ENCODE results near the gene HMGXB3.

The HMGXB3 gene

DNA sequence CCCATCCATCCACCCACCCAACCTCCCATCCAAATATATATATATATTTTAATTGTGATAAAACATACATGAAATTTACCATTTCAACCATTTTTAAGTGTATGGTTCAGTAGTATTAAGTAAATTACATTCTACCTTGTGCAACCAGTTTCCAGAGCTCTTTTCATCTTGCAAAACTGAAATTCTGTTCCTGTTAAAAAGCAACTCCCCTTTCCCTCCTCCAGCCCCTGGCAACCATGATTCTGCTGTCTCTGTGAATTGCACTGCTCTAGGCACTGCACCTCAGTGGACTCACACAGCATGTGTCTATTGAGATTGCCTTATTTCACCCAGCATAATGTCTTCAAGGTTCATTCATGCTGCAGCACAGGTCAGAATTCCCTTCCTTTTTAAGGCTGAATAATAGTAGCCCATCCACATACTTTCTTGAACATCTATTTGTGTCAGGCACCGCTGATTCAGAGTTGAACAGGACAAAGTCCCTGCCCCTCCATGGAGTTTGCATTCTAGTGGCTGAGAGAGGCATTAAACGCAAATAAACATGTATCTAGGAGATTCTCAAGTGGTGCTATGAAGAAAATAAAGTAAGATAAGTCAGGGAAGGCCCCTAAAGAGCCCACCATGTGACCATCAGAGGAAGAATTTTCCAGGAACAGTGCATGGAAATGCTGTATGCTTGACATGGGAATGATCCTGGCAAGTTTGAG is 61.8 kb downstream of the HMGXB3 start:
- TF ChIP-seq ZNF70 (CRISPR knock-in tag; IDR thresholded peaks at IDR 0.05) (no peak), ISL1 (CRISPR knock-in tag; IDR thresholded peaks at IDR 0.05) (no peak), OSR1 (CRISPR knock-in tag; IDR thresholded peaks at IDR 0.05) (no peak), GLIS3 (CRISPR knock-in tag; IDR thresholded peaks at IDR 0.05) (no peak), PPARA (CRISPR knock-in tag; IDR thresholded peaks at IDR 0.05; ENCODE audit: borderline replicate concordance) (no peak), ZNF565 (CRISPR knock-in tag; conservative IDR thresholded peaks at IDR 0.05; ENCODE audit: low read depth) (no peak), ZC3H10 (CRISPR knock-in tag; IDR thresholded peaks at IDR 0.05) (no peak), TCF4 (CRISPR knock-in tag; IDR thresholded peaks at IDR 0.05; ENCODE audit: borderline replicate concordance) (no peak), CSDC2 (CRISPR knock-in tag; IDR thresholded peaks at IDR 0.05) (no peak), ZNF8 (CRISPR knock-in tag; IDR thresholded peaks at IDR 0.05) (no peak), ZFP3 (CRISPR knock-in tag; IDR thresholded peaks at IDR 0.05) (no peak), SNAI2 (CRISPR knock-in tag; IDR thresholded peaks at IDR 0.05) (no peak), BACH2 (CRISPR knock-in tag; IDR thresholded peaks at IDR 0.05; ENCODE audit: borderline replicate concordance) (no peak), ARNTL (CRISPR knock-in tag; IDR thresholded peaks at IDR 0.05; ENCODE audit: borderline replicate concordance, low read depth) (no peak), RARB (CRISPR knock-in tag; IDR thresholded peaks at IDR 0.05) (no peak)
- TF ChIP-seq, protein P1, sequence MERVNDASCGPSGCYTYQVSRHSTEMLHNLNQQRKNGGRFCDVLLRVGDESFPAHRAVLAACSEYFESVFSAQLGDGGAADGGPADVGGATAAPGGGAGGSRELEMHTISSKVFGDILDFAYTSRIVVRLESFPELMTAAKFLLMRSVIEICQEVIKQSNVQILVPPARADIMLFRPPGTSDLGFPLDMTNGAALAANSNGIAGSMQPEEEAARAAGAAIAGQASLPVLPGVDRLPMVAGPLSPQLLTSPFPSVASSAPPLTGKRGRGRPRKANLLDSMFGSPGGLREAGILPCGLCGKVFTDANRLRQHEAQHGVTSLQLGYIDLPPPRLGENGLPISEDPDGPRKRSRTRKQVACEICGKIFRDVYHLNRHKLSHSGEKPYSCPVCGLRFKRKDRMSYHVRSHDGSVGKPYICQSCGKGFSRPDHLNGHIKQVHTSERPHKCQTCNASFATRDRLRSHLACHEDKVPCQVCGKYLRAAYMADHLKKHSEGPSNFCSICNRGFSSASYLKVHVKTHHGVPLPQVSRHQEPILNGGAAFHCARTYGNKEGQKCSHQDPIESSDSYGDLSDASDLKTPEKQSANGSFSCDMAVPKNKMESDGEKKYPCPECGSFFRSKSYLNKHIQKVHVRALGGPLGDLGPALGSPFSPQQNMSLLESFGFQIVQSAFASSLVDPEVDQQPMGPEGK (CRISPR knock-in tag; IDR thresholded peaks at IDR 0.05; ENCODE audit: borderline replicate concordance) = no peak
- TF ChIP-seq, protein P2, sequence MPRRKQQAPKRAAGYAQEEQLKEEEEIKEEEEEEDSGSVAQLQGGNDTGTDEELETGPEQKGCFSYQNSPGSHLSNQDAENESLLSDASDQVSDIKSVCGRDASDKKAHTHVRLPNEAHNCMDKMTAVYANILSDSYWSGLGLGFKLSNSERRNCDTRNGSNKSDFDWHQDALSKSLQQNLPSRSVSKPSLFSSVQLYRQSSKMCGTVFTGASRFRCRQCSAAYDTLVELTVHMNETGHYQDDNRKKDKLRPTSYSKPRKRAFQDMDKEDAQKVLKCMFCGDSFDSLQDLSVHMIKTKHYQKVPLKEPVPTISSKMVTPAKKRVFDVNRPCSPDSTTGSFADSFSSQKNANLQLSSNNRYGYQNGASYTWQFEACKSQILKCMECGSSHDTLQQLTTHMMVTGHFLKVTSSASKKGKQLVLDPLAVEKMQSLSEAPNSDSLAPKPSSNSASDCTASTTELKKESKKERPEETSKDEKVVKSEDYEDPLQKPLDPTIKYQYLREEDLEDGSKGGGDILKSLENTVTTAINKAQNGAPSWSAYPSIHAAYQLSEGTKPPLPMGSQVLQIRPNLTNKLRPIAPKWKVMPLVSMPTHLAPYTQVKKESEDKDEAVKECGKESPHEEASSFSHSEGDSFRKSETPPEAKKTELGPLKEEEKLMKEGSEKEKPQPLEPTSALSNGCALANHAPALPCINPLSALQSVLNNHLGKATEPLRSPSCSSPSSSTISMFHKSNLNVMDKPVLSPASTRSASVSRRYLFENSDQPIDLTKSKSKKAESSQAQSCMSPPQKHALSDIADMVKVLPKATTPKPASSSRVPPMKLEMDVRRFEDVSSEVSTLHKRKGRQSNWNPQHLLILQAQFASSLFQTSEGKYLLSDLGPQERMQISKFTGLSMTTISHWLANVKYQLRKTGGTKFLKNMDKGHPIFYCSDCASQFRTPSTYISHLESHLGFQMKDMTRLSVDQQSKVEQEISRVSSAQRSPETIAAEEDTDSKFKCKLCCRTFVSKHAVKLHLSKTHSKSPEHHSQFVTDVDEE (CRISPR knock-in tag; IDR thresholded peaks at IDR 0.05) = no peak
- TF ChIP-seq, protein P3, sequence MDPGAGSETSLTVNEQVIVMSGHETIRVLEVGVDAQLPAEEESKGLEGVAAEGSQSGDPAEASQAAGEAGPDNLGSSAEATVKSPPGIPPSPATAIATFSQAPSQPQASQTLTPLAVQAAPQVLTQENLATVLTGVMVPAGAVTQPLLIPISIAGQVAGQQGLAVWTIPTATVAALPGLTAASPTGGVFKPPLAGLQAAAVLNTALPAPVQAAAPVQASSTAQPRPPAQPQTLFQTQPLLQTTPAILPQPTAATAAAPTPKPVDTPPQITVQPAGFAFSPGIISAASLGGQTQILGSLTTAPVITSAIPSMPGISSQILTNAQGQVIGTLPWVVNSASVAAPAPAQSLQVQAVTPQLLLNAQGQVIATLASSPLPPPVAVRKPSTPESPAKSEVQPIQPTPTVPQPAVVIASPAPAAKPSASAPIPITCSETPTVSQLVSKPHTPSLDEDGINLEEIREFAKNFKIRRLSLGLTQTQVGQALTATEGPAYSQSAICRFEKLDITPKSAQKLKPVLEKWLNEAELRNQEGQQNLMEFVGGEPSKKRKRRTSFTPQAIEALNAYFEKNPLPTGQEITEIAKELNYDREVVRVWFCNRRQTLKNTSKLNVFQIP (CRISPR knock-in tag; IDR thresholded peaks at IDR 0.05; ENCODE audit: borderline replicate concordance, low read depth) = no peak
- ATAC-seq = no peak

DNA sequence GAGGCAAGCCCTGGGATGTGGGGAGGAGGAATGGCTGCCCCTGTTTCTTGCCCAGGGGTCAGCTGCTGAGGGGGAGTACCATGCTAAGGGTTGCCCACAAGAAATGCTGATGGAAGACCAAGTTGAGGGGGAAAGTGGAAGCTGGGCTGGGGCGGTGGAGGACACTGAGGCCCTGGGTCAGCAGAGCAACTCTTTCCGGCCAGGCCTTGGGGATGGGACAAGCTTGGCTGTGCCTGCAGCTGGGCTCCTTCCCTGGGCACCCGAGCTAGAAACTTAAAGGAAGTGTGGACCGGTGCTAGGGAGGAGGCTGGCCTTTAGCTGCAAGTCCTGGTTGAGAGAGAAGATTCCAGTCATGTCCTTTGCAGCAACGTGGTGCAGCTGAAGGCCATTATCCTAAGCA is 63.1 kb downstream of the HMGXB3 start:
- TF ChIP-seq, protein P3 (CRISPR knock-in tag; IDR thresholded peaks at IDR 0.05; ENCODE audit: borderline replicate concordance, low read depth) = no peak
- TF ChIP-seq SNAI2 (CRISPR knock-in tag; IDR thresholded peaks at IDR 0.05) = no peak
- TF ChIP-seq TCF4 (CRISPR knock-in tag; IDR thresholded peaks at IDR 0.05; ENCODE audit: borderline replicate concordance) = no peak
- no peak for TF ChIP-seq ZC3H10 (CRISPR knock-in tag; IDR thresholded peaks at IDR 0.05)
- TF ChIP-seq ISL1 (CRISPR knock-in tag; IDR thresholded peaks at IDR 0.05) = no peak
- no peak for ATAC-seq

DNA sequence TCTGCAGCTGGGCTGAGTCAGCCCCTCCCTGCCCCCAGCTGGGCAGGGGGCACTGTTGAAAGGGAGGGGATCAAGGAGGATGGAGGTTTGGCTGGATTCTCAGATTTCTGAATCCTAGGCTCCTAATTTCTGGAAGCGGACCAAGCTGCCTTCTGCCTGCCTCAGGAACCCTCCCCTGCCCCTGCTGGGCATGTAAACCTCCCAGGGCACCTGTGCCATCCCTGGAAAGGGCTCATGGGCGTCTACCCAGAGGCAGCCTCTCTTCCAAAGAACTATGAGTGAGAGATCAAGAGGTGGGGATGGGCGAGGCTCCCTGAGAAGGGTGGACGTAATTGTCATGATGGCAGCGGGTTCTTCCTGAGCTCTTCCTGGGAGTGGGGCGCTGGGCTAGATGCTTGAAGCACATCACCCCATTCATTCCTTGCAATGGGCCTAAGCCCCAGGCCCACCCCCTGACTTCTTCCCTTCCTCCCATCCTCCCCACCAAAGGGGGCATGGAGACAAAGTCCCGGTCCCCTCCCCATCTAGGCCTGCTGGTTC is 64.2 kb downstream of the HMGXB3 start:
- ATAC-seq = no peak
- TF ChIP-seq, protein P3 (CRISPR knock-in tag; IDR thresholded peaks at IDR 0.05; ENCODE audit: borderline replicate concordance, low read depth) = no peak
- TF ChIP-seq SNAI2 (CRISPR knock-in tag; IDR thresholded peaks at IDR 0.05) = no peak
- no peak for TF ChIP-seq ZNF565 (CRISPR knock-in tag; conservative IDR thresholded peaks at IDR 0.05; ENCODE audit: low read depth)
- no peak for TF ChIP-seq TOX (CRISPR knock-in tag; IDR thresholded peaks at IDR 0.05; ENCODE audit: borderline replicate concordance)
- TF ChIP-seq, protein P4, sequence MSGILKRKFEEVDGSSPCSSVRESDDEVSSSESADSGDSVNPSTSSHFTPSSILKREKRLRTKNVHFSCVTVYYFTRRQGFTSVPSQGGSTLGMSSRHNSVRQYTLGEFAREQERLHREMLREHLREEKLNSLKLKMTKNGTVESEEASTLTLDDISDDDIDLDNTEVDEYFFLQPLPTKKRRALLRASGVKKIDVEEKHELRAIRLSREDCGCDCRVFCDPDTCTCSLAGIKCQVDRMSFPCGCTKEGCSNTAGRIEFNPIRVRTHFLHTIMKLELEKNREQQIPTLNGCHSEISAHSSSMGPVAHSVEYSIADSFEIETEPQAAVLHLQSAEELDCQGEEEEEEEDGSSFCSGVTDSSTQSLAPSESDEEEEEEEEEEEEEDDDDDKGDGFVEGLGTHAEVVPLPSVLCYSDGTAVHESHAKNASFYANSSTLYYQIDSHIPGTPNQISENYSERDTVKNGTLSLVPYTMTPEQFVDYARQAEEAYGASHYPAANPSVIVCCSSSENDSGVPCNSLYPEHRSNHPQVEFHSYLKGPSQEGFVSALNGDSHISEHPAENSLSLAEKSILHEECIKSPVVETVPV (CRISPR knock-in tag; IDR thresholded peaks at IDR 0.05) = no peak
